ENCODE measurements around the gene SH3BP4.

SH3BP4 gene

DNA sequence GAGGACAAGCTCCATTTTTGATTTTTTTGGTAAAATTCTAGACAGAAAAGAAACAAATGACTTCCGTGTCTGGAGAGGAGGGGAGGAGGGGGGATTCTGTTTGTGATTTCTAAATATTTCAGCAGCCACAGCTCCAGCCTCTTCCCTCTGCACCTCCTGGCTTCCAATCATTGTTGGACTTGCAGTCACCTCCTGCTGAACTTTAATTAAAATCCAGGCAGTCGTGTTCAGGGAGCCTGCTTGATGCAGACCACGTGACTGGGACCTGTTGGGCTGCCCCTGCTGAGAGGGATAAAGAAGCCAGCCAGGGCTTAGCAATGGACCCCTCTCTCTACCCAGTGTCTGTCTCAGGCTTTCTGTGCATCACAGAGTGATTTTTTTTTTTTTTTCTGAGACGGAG, 115.1 kb downstream of the SH3BP4 start:
- no peak overlapping the region for H3K4me3 ChIP-seq (ENCODE audit: low read depth, low read length)
- DNase-seq (ENCODE audit: low read depth) = no peak
- TF ChIP-seq, protein P1, sequence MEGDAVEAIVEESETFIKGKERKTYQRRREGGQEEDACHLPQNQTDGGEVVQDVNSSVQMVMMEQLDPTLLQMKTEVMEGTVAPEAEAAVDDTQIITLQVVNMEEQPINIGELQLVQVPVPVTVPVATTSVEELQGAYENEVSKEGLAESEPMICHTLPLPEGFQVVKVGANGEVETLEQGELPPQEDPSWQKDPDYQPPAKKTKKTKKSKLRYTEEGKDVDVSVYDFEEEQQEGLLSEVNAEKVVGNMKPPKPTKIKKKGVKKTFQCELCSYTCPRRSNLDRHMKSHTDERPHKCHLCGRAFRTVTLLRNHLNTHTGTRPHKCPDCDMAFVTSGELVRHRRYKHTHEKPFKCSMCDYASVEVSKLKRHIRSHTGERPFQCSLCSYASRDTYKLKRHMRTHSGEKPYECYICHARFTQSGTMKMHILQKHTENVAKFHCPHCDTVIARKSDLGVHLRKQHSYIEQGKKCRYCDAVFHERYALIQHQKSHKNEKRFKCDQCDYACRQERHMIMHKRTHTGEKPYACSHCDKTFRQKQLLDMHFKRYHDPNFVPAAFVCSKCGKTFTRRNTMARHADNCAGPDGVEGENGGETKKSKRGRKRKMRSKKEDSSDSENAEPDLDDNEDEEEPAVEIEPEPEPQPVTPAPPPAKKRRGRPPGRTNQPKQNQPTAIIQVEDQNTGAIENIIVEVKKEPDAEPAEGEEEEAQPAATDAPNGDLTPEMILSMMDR (IDR thresholded peaks at IDR 0.05; ENCODE audit: insufficient read depth, low read depth, low read length, missing control alignments) = no peak

DNA sequence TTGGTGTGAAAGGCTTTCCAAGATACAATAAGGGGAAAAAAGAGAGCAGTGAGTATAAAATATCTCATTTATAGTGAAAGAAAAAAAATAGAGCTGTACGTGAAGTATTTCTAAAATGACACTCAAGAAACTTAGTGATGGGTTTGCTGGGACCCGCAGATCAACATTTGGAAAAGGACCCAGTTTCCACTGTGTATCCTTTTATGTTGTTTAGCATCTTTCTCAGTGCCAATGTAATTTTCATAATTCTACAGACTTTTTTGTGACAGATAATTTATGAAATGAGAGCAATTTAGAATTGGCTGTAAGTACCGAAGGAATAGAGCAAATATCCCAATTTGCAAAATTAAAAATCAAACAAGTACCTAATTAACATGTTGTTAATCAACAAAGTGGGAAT, 116.9 kb downstream of the SH3BP4 start:
- no peak for DNase-seq (ENCODE audit: low read depth)
- TF ChIP-seq, protein P1 (IDR thresholded peaks at IDR 0.05; ENCODE audit: insufficient read depth, low read depth, low read length, missing control alignments) = no peak
- H3K4me3 ChIP-seq (ENCODE audit: low read depth, low read length) = no peak overlapping the region

DNA sequence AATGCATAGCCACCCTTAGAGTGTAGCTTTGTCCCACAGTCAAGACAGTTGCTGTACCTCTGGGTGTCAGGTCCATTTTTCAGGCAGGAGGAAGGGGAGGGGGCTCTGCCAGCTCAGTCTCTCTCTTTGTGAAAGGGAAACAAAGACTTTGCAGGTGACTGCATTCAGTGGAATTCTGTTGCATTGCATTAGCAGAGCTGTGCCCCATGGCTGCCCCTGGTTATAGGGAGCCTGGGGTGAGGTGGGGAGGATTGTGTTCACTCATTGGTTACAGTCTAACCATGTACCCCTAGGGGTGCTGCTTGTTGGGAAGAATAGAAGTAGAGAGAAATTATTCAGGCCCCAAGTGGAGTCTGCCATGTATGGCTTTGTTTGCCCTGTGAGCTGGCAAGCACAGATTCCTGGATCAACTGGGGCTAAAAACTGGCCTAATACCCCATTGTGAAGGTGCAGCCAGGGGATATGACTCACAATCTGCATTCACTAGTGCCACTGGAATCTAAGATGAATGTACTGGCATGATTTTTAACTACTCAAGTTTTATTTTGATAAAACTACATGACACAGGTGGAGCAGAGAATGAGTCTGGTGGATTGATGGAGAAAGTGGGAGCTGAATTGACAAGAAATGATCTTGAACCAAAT, 118.4 kb downstream of the SH3BP4 start:
- TF ChIP-seq, protein P1 (IDR thresholded peaks at IDR 0.05; ENCODE audit: insufficient read depth, low read depth, low read length, missing control alignments) = no peak
- DNase-seq (ENCODE audit: low read depth) = no peak
- H3K4me3 ChIP-seq (ENCODE audit: low read depth, low read length) = no peak overlapping the region

DNA sequence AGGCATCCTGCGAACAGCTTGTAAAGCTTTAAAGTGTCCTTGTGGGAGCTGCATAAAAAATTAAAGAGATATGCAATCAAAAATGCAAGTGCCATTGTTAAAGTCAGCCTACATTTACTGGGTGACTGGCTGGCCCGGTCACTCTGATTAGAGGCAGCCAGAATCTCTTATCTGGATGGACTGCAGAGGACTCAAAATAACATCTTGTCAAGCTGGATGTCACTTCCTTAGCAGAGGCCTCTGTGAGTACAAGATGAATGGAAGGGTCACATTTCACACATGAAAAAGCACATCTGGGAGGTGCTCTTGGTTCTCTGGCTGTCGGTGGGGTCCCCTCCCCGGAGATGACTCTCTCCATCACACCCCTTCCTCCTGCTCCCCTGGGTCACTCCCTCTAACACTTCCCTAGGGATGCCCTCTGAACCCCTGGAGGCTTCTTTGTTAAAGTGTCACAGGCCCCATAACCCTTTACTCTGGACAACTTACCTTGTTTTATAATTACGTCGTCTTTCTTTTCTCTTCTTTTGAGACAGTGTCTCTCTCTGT, 122.1 kb downstream of the SH3BP4 start:
- DNase-seq (ENCODE audit: low read depth) = no peak
- H3K4me3 ChIP-seq (ENCODE audit: low read depth, low read length) = no peak overlapping the region
- TF ChIP-seq, protein P1 (IDR thresholded peaks at IDR 0.05; ENCODE audit: insufficient read depth, low read depth, low read length, missing control alignments) = no peak

DNA sequence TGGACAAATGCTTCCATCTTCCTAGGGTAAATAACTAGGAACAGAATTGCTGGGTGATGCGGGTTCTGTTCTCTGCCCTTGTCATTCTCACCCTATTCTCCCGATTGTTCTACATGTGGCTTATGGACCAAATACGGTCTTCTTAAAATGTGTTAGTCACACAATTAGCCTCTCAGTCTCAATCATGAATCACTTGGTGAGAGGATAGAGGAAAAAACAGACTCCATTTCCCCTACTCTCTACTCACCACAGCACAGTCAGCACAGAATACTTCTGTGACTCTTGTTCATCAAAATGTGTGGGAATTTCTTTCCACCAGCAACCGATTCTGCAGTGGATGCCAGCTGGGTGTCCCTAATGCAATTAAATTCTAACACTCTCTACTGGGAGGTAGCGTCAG, 125.2 kb downstream of the SH3BP4 start:
- TF ChIP-seq, protein P1 (IDR thresholded peaks at IDR 0.05; ENCODE audit: insufficient read depth, low read depth, low read length, missing control alignments) = no peak
- H3K4me3 ChIP-seq (ENCODE audit: low read depth, low read length) = no peak overlapping the region
- DNase-seq (ENCODE audit: low read depth) = no peak

DNA sequence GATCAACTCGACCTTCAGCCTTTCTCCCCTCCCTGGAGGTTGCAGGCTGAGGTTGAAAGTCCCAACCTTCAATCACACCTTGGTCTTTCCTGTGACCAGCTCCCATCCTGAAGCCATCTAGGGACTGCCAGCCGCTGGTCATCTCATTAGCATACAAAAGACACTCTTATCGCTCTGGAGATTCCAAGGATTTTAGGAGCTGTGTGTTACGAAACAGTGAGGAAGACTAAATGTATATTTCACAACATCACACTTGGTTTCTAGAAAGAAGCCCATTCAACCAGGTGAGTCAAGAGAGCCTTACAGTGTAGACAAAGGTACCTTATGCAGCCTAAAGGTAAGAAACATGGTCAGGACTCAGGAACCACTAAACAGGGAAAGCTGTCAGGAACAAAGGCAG, 126.4 kb downstream of the SH3BP4 start:
- no peak overlapping the region for H3K4me3 ChIP-seq (ENCODE audit: low read depth, low read length)
- TF ChIP-seq, protein P1 (IDR thresholded peaks at IDR 0.05; ENCODE audit: insufficient read depth, low read depth, low read length, missing control alignments) = no peak
- no peak for DNase-seq (ENCODE audit: low read depth)

All from GM12865 (cell line).